ENCODE data around the gene SSH2. TPM values are rescaled to one million over a fixed set of nuclear protein-coding genes. Genes with fewer than 3 reads are reported as not detected.

SSH2 gene
- total and polyA plus RNA-seq, 9 of the 15 experiments (the other 6 are each of a cell fraction or from before 2014, with no cell fraction given): 3.9 to 16.1 (median 10.2) TPM

- TF ChIP-seq MGA (IDR thresholded peaks at IDR 0.05) (no peak), RBM14 (IDR thresholded peaks at IDR 0.05; ENCODE audit: borderline replicate concordance, insufficient read depth, low read depth, low read length) (no peak), NFRKB (IDR thresholded peaks at IDR 0.05; ENCODE audit: low read depth) (no peak), ZBED1 (IDR thresholded peaks at IDR 0.05) (no peak), NR3C1 (CRISPR knock-in tag; IDR thresholded peaks at IDR 0.05) (no peak), SREBF1 (IDR thresholded peaks at IDR 0.05; ENCODE audit: borderline replicate concordance, low read depth, low read length) (no peak), HDAC1 (IDR thresholded peaks at IDR 0.05) (no peak; a peak in 1 of 4 replicates), NFIC (IDR thresholded peaks at IDR 0.05) (no peak), PURB (CRISPR knock-in tag; IDR thresholded peaks at IDR 0.05; ENCODE audit: low read depth) (no peak), FOXA3 (CRISPR knock-in tag; conservative IDR thresholded peaks at IDR 0.05 in 1 of 2, IDR thresholded peaks at IDR 0.05 in 1 of 2) (no peak), RBBP5 (IDR thresholded peaks at IDR 0.05; ENCODE audit: borderline replicate concordance, insufficient read depth, low read length, poor library complexity, severe bottlenecking) (no peak), FOSL1 (tag; conservative IDR thresholded peaks at IDR 0.05) (0 out of 2 replicates have a peak, but pooled peaks have one; percentile 33), RAD21 (CRISPR knock-in tag; conservative IDR thresholded peaks at IDR 0.05 in 1 of 2, IDR thresholded peaks at IDR 0.05 in 1 of 2) (no peak; a peak in 1 of 4 replicates), GMEB1 (CRISPR knock-in tag; IDR thresholded peaks at IDR 0.05) (no peak), ZKSCAN3 (CRISPR knock-in tag; IDR thresholded peaks at IDR 0.05) (no peak)
Observed at GRCh38 chr17:29653995-29654714, 275.9 kb downstream of the SSH2 start (continued).
